PC-3 (cell line): Measurements from ENCODE around the gene RNU2-63P. TPM values are rescaled to one million over a fixed set of nuclear protein-coding genes. Genes with fewer than 3 reads are reported as not detected.

Experiments used
- ATAC-seq: fragments of 200-7000 bp; cut with Tn5 transposase; 2 replicates; pipeline ENCODE4 v1.9.1; 2020; ENCODE audit warnings: mild to moderate bottlenecking, moderate library complexity
- BruUV-seq: library from RNA; stranded (reverse); fragments of 400-500 nt; replicated peaks from 2 replicates; lab custom pipeline; 2021; lab: Mats Ljungman, UMichigan
- CTCF ChIA-PET: fragments of 300-600 bp; sonication (Branson Sonifier 250); formaldehyde crosslinking; loops from one replicate; lab custom pipeline; 2022; ENCODE audit warnings: antibody characterized with exemption; lab: Charles Lee
- POLR2A ChIA-PET: fragments of 300-600 bp; sonication (Branson Sonifier 250); formaldehyde crosslinking; loops from one replicate; lab custom pipeline; 2022; ENCODE audit warnings: antibody characterized with exemption; ENCODE audit not compliant: unreplicated experiment; lab: Charles Lee
- DNase-seq: peaks from one replicate; pipeline ENCODE4 v3.0.0-alpha.2; 2015
- H2AFZ ChIP-seq: fragments of 300-600 bp; sonication (generic); 2 replicates; pipeline ENCODE4 v1.6.0; 2016; ENCODE audit warnings: antibody characterized with exemption, low read length
- H3F3A ChIP-seq: fragments of 300-600 bp; sonication (generic); one replicate; pipeline ENCODE4 v1.6.0; 2017; ENCODE audit warnings: antibody characterized with exemption, low read length, control low read depth, mild to moderate bottlenecking; ENCODE audit not compliant: unreplicated experiment
- H3K27ac ChIP-seq: fragments of 300-600 bp; sonication (generic); 2 replicates; pipeline ENCODE4 v1.5.1; 2016; ENCODE audit warnings: mild to moderate bottlenecking, low read length
- H3K27me3 ChIP-seq: fragments of 300-600 bp; sonication (generic); 2 replicates; pipeline ENCODE4 v1.6.1; 2016; ENCODE audit warnings: low read length, mixed read lengths
- H3K36me3 ChIP-seq: fragments of 300-600 bp; sonication (generic); 2 replicates; pipeline ENCODE4 v1.6.1; 2016; ENCODE audit warnings: low read depth, mixed run types, low read length, mixed read lengths
- H3K4me1 ChIP-seq: fragments of 300-600 bp; sonication (generic); 2 replicates; pipeline ENCODE4 v1.5.1; 2016; ENCODE audit warnings: low read length; ENCODE audit not compliant: insufficient read depth
- H3K4me2 ChIP-seq: fragments of 300-600 bp; sonication (generic); 2 replicates; pipeline ENCODE4 v1.6.0; 2016; ENCODE audit warnings: low read length
- H3K4me3 ChIP-seq: fragments of 300-600 bp; sonication (generic); 2 replicates; pipeline ENCODE4 v1.5.1; 2016; ENCODE audit warnings: mild to moderate bottlenecking, low read length, mixed read lengths
- H3K79me2 ChIP-seq: fragments of 300-600 bp; sonication (generic); 2 replicates; pipeline ENCODE4 v1.6.1; 2017; ENCODE audit warnings: low read length, mixed read lengths
- H3K9ac ChIP-seq: fragments of 300-600 bp; sonication (generic); 2 replicates; pipeline ENCODE4 v1.6.0; 2016; ENCODE audit warnings: mild to moderate bottlenecking, low read length
- H3K9me2 ChIP-seq: fragments of 300-600 bp; sonication (generic); replicated peaks from 2 replicates; pipeline ENCODE4 v1.6.1; 2016; ENCODE audit warnings: mixed run types, low read length, mixed read lengths
- H3K9me3 ChIP-seq: fragments of 300-600 bp; sonication (generic); 2 replicates; pipeline ENCODE4 v1.6.1; 2016; ENCODE audit warnings: low read length, mixed read lengths
- H4K20me1 ChIP-seq: fragments of 300-600 bp; sonication (generic); 2 replicates; pipeline ENCODE4 v1.6.1; 2016; ENCODE audit warnings: low read length, mixed read lengths
- EZH2 ChIP-seq: fragments of 300-600 bp; sonication (generic); IDR thresholded peaks from one replicate; pipeline ENCODE4 v1.6.1; 2017; ENCODE audit warnings: antibody characterized with exemption, mild to moderate bottlenecking, low read length; ENCODE audit not compliant: unreplicated experiment
- EZH2phosphoT487 ChIP-seq: fragments of 300-600 bp; sonication (generic); IDR thresholded peaks from 2 replicates; pipeline ENCODE4 v1.6.1; 2018; ENCODE audit warnings: mild to moderate bottlenecking, antibody characterized with exemption, low read length, borderline replicate concordance
- intact Hi-C: fragments of 100-400 bp; cut with micrococcal nuclease; formaldehyde crosslinking; loops from 2 replicates; pipeline ENCODE4 v1.9.0; 2023
- total RNA-seq: library from RNA; depleted of rRNA; stranded (reverse); fragments of >200 nt; gene quantifications from 2 replicates; pipeline ENCODE4 v1.2.3, GENCODE V29; 2014
- TF ChIP-seq, protein P1 (sequence below): fragments of 300-600 bp; sonication (generic); conservative IDR thresholded peaks from 2 replicates; pipeline ENCODE4 v1.5.1; 2017; ENCODE audit warnings: antibody characterized with exemption, low read depth, mild to moderate bottlenecking, low read length

The RNU2-63P gene
- total RNA-seq, 1 experiment from 2014 or later, result 122 TPM

DNA sequence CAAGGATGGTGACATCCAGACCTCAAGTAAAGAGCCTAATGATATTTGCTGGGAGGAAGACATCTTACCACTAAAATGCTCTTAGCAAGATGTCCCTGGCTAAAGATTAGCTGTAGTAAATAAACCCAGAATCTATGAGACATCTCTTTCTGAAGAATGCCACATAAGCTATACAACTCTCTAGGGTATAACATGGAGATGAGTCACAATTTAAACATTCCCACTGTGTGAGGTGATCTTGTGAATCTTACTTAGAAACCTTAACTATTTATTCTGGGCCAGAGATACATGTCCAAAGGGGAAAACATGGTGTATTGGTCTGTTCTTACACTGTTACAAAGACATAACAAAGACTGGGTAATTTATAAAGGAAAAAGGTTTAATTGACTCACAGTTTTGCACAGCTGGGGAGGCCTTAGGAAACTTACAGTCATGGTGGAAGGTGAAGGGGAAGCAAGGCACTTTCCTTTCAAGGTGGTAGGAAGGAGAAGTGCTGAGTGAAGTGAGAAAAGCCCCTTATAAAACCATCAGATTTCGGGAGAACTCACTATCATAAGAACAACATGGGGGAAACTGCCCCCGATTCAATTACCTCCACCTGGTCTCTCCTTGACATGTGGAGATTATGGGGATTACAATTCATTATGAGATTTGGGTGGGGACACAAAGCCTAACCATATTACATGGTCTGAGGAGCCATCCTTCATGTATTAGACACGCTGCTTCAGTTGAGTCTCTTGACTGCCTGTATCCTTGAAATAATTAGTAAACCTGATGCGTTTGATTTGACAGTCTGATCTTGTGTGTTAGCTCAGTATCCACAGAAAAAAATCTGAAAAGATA lies 22.1 kb upstream of the RNU2-63P start:
- no peaks in the 10 kb centered on the region for H3K9me2 ChIP-seq
- H3K4me2 ChIP-seq, result peak overlapping the region; percentile 60
- ChIA-PET POLR2A (interaction anchor here (0.6 kb wide), 1 partner anchor 20 kb away, joined by 7 read pairs; no protein-coding TSS in a partner anchor), CTCF (interaction anchor here (1.2 kb wide), 1 partner anchor 16 kb away, joined by 6 read pairs; no protein-coding TSS in a partner anchor)
- peak overlapping the region; percentile 48; the same call in 1 of the 2 replicates for H3K9ac ChIP-seq
- intact Hi-C loops, result loop anchor here (1.0 kb wide), 1 partner anchor 17 kb away; the partner anchor contains the start of gene KRCC1
- H3K27me3 ChIP-seq, result no peaks in the 10 kb centered on the region
- DNase-seq (peak; percentile 93), ATAC-seq (peak; percentile 96)
- peaks cover 34% of the 10 kb centered on the region for H3K4me1 ChIP-seq
- H4K20me1 ChIP-seq, result no peaks in the 10 kb centered on the region
- no TSS peak for BruUV-seq
- H3K36me3 ChIP-seq, result peaks cover 14% of the 10 kb centered on the region
- H3F3A ChIP-seq, result peaks cover 13% of the 10 kb centered on the region
- no peak overlapping the region for H2AFZ ChIP-seq
- no peak overlapping the region for H3K4me3 ChIP-seq
- no peaks in the 10 kb centered on the region for H3K79me2 ChIP-seq
- TF ChIP-seq EZH2 (no peak), EZH2phosphoT487 (no peak)
- TF ChIP-seq, protein P1, sequence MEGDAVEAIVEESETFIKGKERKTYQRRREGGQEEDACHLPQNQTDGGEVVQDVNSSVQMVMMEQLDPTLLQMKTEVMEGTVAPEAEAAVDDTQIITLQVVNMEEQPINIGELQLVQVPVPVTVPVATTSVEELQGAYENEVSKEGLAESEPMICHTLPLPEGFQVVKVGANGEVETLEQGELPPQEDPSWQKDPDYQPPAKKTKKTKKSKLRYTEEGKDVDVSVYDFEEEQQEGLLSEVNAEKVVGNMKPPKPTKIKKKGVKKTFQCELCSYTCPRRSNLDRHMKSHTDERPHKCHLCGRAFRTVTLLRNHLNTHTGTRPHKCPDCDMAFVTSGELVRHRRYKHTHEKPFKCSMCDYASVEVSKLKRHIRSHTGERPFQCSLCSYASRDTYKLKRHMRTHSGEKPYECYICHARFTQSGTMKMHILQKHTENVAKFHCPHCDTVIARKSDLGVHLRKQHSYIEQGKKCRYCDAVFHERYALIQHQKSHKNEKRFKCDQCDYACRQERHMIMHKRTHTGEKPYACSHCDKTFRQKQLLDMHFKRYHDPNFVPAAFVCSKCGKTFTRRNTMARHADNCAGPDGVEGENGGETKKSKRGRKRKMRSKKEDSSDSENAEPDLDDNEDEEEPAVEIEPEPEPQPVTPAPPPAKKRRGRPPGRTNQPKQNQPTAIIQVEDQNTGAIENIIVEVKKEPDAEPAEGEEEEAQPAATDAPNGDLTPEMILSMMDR, result no peak
- H3K27ac ChIP-seq, result peak overlapping the region; percentile 91
- H3K9me3 ChIP-seq, result no peaks in the 10 kb centered on the region

DNA sequence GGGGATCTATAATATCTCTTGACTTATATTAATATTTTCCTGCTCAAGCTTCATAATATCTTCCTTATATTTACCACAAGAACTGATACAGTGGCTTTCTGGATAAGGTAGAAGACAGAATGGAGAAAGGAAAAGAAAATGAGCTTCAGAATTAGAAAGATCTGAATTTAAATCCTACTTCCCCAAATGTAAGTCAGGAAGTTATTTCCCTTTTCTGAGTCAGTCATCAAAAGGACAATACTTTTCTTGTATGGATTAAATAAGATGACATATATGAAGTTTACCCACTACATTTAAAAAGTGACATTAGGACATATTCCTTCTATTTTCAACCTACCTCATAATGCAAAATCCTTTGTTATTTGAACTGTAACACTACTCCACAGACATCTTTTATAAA lies 20.3 kb upstream of the RNU2-63P start:
- Histone ChIP-seq H3K4me2 (peak overlapping the region; percentile 60), H3K79me2 (no peaks in the 10 kb centered on the region), H3K9ac (peak overlapping the region; percentile 33), H3K4me3 (no peak overlapping the region), H2AFZ (no peak overlapping the region), H3K36me3 (peaks cover 15% of the 10 kb centered on the region), H3K27me3 (no peaks in the 10 kb centered on the region), H3K9me3 (no peaks in the 10 kb centered on the region), H3K9me2 (no peaks in the 10 kb centered on the region), H3K27ac (peak overlapping the region; percentile 77), H3F3A (peaks cover 13% of the 10 kb centered on the region), H4K20me1 (no peaks in the 10 kb centered on the region), H3K4me1 (peaks cover 34% of the 10 kb centered on the region)
- no peak for DNase-seq
- TF ChIP-seq, protein P1, result no peak
- TF ChIP-seq EZH2 (no peak), EZH2phosphoT487 (no peak)
- BruUV-seq, result TSS peak; percentile 97
- intact Hi-C loops, result no loop called here
- ChIA-PET POLR2A (no interaction called here), CTCF (no interaction called here)
- no peak for ATAC-seq

DNA sequence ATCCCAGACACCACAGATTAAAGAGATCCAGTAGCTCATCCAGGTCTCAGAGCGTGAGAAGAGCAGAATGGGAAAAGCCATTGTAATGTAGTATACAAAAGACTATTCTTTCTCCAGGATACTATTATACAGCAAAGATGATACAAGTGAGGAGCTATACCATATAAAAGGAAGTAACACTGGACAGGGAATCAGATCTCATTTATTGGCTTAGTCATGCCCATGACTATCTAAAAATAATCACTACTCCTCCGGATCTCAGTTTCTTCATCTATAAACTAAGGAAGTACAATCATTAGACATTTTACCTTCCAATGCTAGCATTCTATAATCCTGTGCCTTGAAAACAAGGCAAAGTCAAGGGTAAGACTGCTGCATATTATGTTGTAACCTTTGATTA lies 19.8 kb upstream of the RNU2-63P start:
- intact Hi-C loops, result no loop called here
- ATAC-seq, result peak; percentile 51
- CTCF ChIA-PET, result no interaction called here

More for the DNA sequence above, 19.8 kb upstream of the RNU2-63P start:
- TF ChIP-seq EZH2 (no peak), EZH2phosphoT487 (no peak)
- DNase-seq, result peak; percentile 72
- peak overlapping the region; percentile 77 for H3K27ac ChIP-seq
- H3K9ac ChIP-seq, result peak overlapping the region; percentile 33
- H4K20me1 ChIP-seq, result no peaks in the 10 kb centered on the region
- H3K36me3 ChIP-seq, result peaks cover 15% of the 10 kb centered on the region
- peaks cover 34% of the 10 kb centered on the region for H3K4me1 ChIP-seq
- no peak overlapping the region for H3K4me3 ChIP-seq
- POLR2A ChIA-PET, result no interaction called here
- H2AFZ ChIP-seq, result no peak overlapping the region
- H3K4me2 ChIP-seq, result peak overlapping the region; percentile 60
- H3F3A ChIP-seq, result peaks cover 13% of the 10 kb centered on the region
- BruUV-seq, result no TSS peak
- no peaks in the 10 kb centered on the region for H3K27me3 ChIP-seq
- no peaks in the 10 kb centered on the region for H3K79me2 ChIP-seq
- no peaks in the 10 kb centered on the region for H3K9me3 ChIP-seq
- H3K9me2 ChIP-seq, result no peaks in the 10 kb centered on the region
